ENCODE results near the gene USP10. TPM values are rescaled to one million over a fixed set of nuclear protein-coding genes. Genes with fewer than 3 reads are reported as not detected.

USP10 gene
- total RNA-seq, 2 donors from 2014 or later: 148 to 149 TPM

GRCh38 chr16:84709609-84710008 lies 9.8 kb downstream of the USP10 start:
- no peaks in the 10 kb centered on the region for H3K27me3 ChIP-seq (ENCODE audit: control insufficient read depth, insufficient read depth, low read length, poor library complexity, severe bottlenecking)
- TF ChIP-seq CTCF (conservative IDR thresholded peaks at IDR 0.05): no peak
- peak overlapping the region; percentile 50 for H3K27ac Mint-ChIP-seq
- no peaks in the 10 kb centered on the region for H3K27me3 Mint-ChIP-seq (ENCODE audit: insufficient read depth)
- no peak overlapping the region for H3K9ac ChIP-seq (ENCODE audit: extremely low read depth, low read length, poor library complexity, severe bottlenecking)
- no peak for DNase-seq
- peaks cover 12% of the 10 kb centered on the region for H3K36me3 ChIP-seq (ENCODE audit: control insufficient read depth, insufficient read depth, low read length)
- peaks cover 59% of the 10 kb centered on the region for H3K4me1 Mint-ChIP-seq
- no peak overlapping the region for H3K4me3 ChIP-seq (ENCODE audit: low read length)
- no peak overlapping the region for H3K4me3 Mint-ChIP-seq
- no peaks in the 10 kb centered on the region for H3K9me3 ChIP-seq (ENCODE audit: control insufficient read depth, low read length)
- peaks cover 6% of the 10 kb centered on the region for H3K36me3 Mint-ChIP-seq (ENCODE audit: low read depth)
- no peaks in the 10 kb centered on the region for H3K9me3 Mint-ChIP-seq
- no peaks in the 10 kb centered on the region for H3K4me1 ChIP-seq (ENCODE audit: control insufficient read depth, insufficient read depth, low read length)
- no peak overlapping the region for H3K27ac ChIP-seq (ENCODE audit: low read depth, low read length)
- 84 to 86% methylated on average over 10 of the region's 10 CpGs for WGBS, 2 experiments (ENCODE audit: insufficient coverage in 1 of 2, insufficient read length in 1 of 2)

GRCh38 chr16:84710686-84711085 lies 10.9 kb downstream of the USP10 start:
- no peaks in the 10 kb centered on the region for H3K27me3 Mint-ChIP-seq (ENCODE audit: insufficient read depth)
- 92 to 95% methylated on average over 11 of the region's 11 CpGs for WGBS, 2 experiments (ENCODE audit: insufficient coverage in 1 of 2, insufficient read length in 1 of 2)
- H3K4me1 ChIP-seq (ENCODE audit: control insufficient read depth, insufficient read depth, low read length): no peaks in the 10 kb centered on the region

GRCh38 chr16:84712138-84712671 lies 12.4 kb downstream of the USP10 start:
- peaks cover 63% of the 10 kb centered on the region for H3K4me1 Mint-ChIP-seq
- H3K27me3 Mint-ChIP-seq (ENCODE audit: insufficient read depth): no peaks in the 10 kb centered on the region
- H3K36me3 Mint-ChIP-seq (ENCODE audit: low read depth): no peaks in the 10 kb centered on the region
- H3K4me1 ChIP-seq (ENCODE audit: control insufficient read depth, insufficient read depth, low read length): no peaks in the 10 kb centered on the region
- no peak for TF ChIP-seq CTCF (conservative IDR thresholded peaks at IDR 0.05)
- no peaks in the 10 kb centered on the region for H3K9me3 Mint-ChIP-seq
- H3K9me3 ChIP-seq (ENCODE audit: control insufficient read depth, low read length): no peaks in the 10 kb centered on the region
- no peak overlapping the region for H3K4me3 Mint-ChIP-seq
- peaks cover 24% of the 10 kb centered on the region for H3K36me3 ChIP-seq (ENCODE audit: control insufficient read depth, insufficient read depth, low read length)
- peak; percentile 43 for DNase-seq
- 89 to 96% methylated on average over 4 to 8 of the region's 8 CpGs for WGBS, 2 experiments (ENCODE audit: insufficient coverage in 1 of 2, insufficient read length in 1 of 2)
- no peaks in the 10 kb centered on the region for H3K27me3 ChIP-seq (ENCODE audit: control insufficient read depth, insufficient read depth, low read length, poor library complexity, severe bottlenecking)
- no peak overlapping the region for H3K27ac ChIP-seq (ENCODE audit: low read depth, low read length)
- no peak overlapping the region for H3K9ac ChIP-seq (ENCODE audit: extremely low read depth, low read length, poor library complexity, severe bottlenecking)
- peak overlapping the region; percentile 16 for H3K27ac Mint-ChIP-seq
- H3K4me3 ChIP-seq (ENCODE audit: low read length): no peak overlapping the region

More at GRCh38 chr16:84710686-84711085, 10.9 kb downstream of the USP10 start:
- no peaks in the 10 kb centered on the region for H3K9me3 ChIP-seq (ENCODE audit: control insufficient read depth, low read length)
- TF ChIP-seq CTCF (conservative IDR thresholded peaks at IDR 0.05): no peak
- Mint-ChIP-seq H3K4me3 (no peak overlapping the region), H3K27ac (no peak overlapping the region), H3K4me1 (peaks cover 58% of the 10 kb centered on the region), H3K9me3 (no peaks in the 10 kb centered on the region), H3K36me3 (ENCODE audit: low read depth) (no peaks in the 10 kb centered on the region)
- H3K27ac ChIP-seq (ENCODE audit: low read depth, low read length): peak overlapping the region; percentile 33
- H3K36me3 ChIP-seq (ENCODE audit: control insufficient read depth, insufficient read depth, low read length): peaks cover 12% of the 10 kb centered on the region
- DNase-seq: no peak
- no peak overlapping the region for H3K9ac ChIP-seq (ENCODE audit: extremely low read depth, low read length, poor library complexity, severe bottlenecking)
- no peaks in the 10 kb centered on the region for H3K27me3 ChIP-seq (ENCODE audit: control insufficient read depth, insufficient read depth, low read length, poor library complexity, severe bottlenecking)
- no peak overlapping the region for H3K4me3 ChIP-seq (ENCODE audit: low read length)
